ENCODE results near the gene GALNT10.

- TF ChIP-seq POLR2A (IDR thresholded peaks at IDR 0.05) (no peak), CTCF (IDR thresholded peaks at IDR 0.05) (no peak)
Observed at GRCh38 chr5:154203798-154204578, 13.5 kb downstream of the GALNT10 start.
